Nephron progenitor cell (in vitro differentiated cells): ENCODE measurements around the gene CFAP46.

Experiments used
- DNase-seq: peaks from one replicate; pipeline ENCODE4 v3.0.0; 2021
- H3K27ac Mint-ChIP-seq: 2 replicates; pipeline ENCODE4 v1.8.0; 2021; ENCODE audit warnings: mild to moderate bottlenecking, moderate library complexity, mixed read lengths
- H3K27me3 Mint-ChIP-seq: 2 replicates; pipeline ENCODE4 v1.8.0; 2021; ENCODE audit warnings: mild to moderate bottlenecking, low read depth, mixed read lengths; ENCODE audit not compliant: poor library complexity
- H3K36me3 Mint-ChIP-seq: 2 replicates; pipeline ENCODE4 v1.8.0; 2021; ENCODE audit warnings: low read depth, mixed read lengths
- H3K4me1 Mint-ChIP-seq: 2 replicates; pipeline ENCODE4 v1.8.0; 2021; ENCODE audit warnings: mixed read lengths
- H3K4me3 Mint-ChIP-seq: 2 replicates; pipeline ENCODE4 v1.8.0; 2021; ENCODE audit warnings: mild to moderate bottlenecking, moderate library complexity, mixed read lengths
- H3K9me3 Mint-ChIP-seq: 2 replicates; pipeline ENCODE4 v1.8.0; 2021; ENCODE audit warnings: mild to moderate bottlenecking, moderate library complexity, mixed read lengths
- TF ChIP-seq, protein P1 (sequence below): fragments of 200-600 bp; sonication (generic); IDR thresholded peaks from 2 replicates; pipeline ENCODE4 v1.5.0; 2021; ENCODE audit warnings: antibody characterized with exemption

The CFAP46 gene

DNA sequence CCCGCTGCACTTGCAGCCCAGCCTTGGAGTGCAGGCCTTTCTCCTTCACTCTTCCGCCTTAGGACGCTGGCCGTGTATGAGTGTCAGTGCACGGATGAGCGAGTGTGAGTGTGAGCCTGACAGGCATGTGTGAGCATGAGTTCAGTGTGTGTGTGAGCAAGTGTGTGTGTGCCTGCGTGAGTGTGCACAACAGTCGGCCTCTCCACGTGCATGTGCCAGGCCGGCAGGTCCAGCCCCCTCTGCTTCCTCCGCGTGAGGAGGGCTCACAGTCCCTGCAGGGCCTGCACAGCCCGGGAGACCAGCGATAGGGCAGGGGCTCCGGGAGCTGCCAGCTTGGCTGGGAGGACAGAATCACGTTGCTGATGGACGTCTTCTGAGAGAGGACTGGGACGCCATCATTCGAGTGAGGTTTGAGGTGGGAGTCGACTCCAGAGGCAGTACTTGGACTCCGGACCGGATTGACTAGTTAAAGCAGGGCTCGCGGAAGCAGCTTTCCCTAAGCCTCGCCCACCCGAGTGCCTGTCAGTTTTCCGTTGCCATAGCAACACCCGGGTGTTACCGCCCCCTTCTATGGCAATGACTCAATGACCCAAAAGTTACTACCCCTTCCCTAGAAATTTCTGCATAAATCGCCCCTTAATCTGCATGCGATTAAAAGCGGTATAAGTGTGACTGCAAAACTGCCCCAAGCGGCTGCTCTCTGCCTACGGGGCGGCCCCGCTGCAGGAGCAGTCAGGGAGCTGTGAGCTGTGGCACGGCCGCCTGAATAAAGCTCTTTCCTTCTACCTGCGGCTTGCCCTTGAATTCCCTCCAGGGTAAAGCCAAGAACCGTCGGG, 19.6 kb upstream of the CFAP46 start:
- Mint-ChIP-seq H3K27ac (no peak overlapping the region), H3K36me3 (no peaks in the 10 kb centered on the region), H3K4me1 (peaks cover 39% of the 10 kb centered on the region), H3K9me3 (peaks cover 4% of the 10 kb centered on the region), H3K4me3 (peak overlapping the region; percentile 81), H3K27me3 (peaks cover 48% of the 10 kb centered on the region)
- TF ChIP-seq, protein P1, sequence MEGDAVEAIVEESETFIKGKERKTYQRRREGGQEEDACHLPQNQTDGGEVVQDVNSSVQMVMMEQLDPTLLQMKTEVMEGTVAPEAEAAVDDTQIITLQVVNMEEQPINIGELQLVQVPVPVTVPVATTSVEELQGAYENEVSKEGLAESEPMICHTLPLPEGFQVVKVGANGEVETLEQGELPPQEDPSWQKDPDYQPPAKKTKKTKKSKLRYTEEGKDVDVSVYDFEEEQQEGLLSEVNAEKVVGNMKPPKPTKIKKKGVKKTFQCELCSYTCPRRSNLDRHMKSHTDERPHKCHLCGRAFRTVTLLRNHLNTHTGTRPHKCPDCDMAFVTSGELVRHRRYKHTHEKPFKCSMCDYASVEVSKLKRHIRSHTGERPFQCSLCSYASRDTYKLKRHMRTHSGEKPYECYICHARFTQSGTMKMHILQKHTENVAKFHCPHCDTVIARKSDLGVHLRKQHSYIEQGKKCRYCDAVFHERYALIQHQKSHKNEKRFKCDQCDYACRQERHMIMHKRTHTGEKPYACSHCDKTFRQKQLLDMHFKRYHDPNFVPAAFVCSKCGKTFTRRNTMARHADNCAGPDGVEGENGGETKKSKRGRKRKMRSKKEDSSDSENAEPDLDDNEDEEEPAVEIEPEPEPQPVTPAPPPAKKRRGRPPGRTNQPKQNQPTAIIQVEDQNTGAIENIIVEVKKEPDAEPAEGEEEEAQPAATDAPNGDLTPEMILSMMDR: no peak
- peak; percentile 73 for DNase-seq

DNA sequence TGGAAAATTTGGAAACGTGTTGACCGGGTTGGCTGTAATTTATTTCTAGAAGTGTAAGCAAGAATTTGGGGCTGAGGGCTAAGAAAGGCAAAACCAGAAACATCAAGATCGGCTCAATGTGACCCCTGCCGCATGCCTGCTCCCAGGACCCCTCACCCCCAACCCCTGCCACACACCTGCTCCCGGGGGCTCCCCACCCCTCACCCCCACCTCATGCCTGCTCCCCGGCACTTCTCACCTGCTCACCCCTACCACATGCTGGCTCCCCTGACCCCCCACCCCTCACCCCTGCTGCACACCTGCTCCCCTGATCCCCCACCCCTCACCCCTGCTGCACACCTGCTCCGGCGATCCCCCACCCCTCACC, 19.0 kb upstream of the CFAP46 start:
- no peak for DNase-seq
- H3K4me1 Mint-ChIP-seq: peaks cover 39% of the 10 kb centered on the region
- H3K9me3 Mint-ChIP-seq: peaks cover 4% of the 10 kb centered on the region
- peaks cover 42% of the 10 kb centered on the region for H3K27me3 Mint-ChIP-seq
- TF ChIP-seq, protein P1: no peak
- no peak overlapping the region for H3K4me3 Mint-ChIP-seq
- H3K36me3 Mint-ChIP-seq: no peaks in the 10 kb centered on the region
- H3K27ac Mint-ChIP-seq: no peak overlapping the region

DNA sequence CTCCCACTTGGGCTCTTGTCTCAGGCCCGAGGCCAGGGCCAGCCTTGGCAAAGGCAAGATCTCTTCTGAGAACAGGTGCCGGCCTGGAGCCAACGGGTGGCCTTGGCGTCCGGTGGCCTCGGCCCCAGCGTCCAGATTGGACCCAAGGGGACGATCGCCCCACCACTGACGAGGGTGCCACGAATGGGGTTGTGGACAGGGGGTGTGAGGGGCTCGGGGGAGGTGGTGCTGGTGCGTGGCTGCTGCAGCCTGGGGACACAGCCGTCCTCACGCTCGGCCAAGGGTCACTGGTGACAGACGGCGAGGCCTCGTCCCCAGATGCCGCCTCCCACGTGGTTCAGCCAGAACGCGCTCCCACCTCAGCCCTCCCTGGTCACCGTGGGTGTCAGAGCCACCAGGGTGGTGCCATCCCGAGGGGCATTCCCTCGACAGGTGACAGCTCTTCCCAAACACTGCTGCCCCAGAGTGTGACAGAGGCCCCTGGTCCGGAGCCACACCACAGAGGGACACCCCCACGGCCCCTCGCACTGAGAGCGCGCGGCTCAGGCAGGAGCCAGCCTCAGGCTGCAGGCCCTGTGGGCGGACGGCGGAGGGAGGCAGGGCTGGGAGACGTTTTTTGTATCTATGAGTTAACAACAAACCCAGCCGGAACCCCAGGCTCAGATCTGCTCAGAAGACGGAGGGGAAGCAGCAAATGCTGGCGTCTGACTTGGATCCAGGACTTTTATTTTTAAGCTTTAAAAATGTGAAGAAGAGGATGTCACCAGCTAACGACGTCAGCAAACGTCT, 18.5 kb upstream of the CFAP46 start:
- no peaks in the 10 kb centered on the region for H3K36me3 Mint-ChIP-seq
- H3K4me1 Mint-ChIP-seq: peaks cover 39% of the 10 kb centered on the region
- no peak overlapping the region for H3K27ac Mint-ChIP-seq
- H3K4me3 Mint-ChIP-seq: no peak overlapping the region
- peaks cover 4% of the 10 kb centered on the region for H3K9me3 Mint-ChIP-seq
- peaks cover 36% of the 10 kb centered on the region for H3K27me3 Mint-ChIP-seq
- DNase-seq: no peak
- TF ChIP-seq, protein P1: no peak

DNA sequence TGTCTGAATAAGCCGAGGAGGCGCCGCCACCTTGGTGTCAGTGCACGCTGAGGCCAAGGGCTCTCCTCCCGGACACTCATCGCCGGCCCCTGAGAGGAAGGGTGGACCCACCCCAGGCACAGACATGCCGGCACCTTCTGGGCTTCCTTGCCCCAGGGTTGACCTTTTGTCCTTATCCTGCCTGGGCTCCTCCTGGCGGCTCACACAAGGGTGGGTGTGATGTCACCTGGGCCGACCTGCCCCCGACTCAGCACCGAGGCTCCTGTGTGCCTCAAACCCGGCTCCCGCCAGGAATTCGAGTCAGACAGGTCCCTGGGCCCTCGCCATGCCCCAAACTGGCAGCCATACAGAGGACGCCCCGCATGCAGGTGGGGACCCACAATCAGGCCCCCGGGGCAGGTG, 17.7 kb upstream of the CFAP46 start:
- peaks cover 36% of the 10 kb centered on the region for H3K27me3 Mint-ChIP-seq
- TF ChIP-seq, protein P1: no peak
- no peak for DNase-seq

DNA sequence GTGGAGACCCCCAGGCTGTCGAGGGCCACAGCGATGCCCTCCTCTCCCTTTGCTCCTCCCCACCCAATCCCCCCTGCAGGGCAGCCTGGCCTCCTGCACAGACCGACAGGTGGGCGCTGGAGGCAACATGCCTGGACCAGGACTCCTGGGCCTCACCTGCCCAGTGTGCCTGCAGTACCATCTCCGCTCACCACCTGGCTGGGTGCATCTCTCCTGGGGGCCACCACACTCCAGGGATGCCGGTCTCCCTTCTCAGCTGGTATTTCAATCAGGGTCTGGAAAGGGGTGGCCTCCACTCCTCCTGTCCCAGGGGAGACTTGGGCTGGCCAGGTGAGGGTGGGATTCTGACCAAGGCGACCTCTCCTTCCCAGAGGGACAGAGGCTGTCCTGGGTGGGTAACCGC, 17.2 kb upstream of the CFAP46 start:
- Mint-ChIP-seq H3K36me3 (no peaks in the 10 kb centered on the region), H3K4me1 (peaks cover 39% of the 10 kb centered on the region), H3K27me3 (peaks cover 36% of the 10 kb centered on the region), H3K4me3 (no peak overlapping the region), H3K27ac (no peak overlapping the region), H3K9me3 (no peaks in the 10 kb centered on the region)
- DNase-seq: no peak
- TF ChIP-seq, protein P1: no peak

More for the DNA sequence above, 17.7 kb upstream of the CFAP46 start:
- H3K4me1 Mint-ChIP-seq: peaks cover 39% of the 10 kb centered on the region
- no peak overlapping the region for H3K4me3 Mint-ChIP-seq
- no peaks in the 10 kb centered on the region for H3K9me3 Mint-ChIP-seq
- no peaks in the 10 kb centered on the region for H3K36me3 Mint-ChIP-seq
- no peak overlapping the region for H3K27ac Mint-ChIP-seq
